WTC11 (cell line): Measurements from ENCODE around the gene RALBP1. TPM values are rescaled to one million over a fixed set of nuclear protein-coding genes. Genes with fewer than 3 reads are reported as not detected.
"Not testable (repeated sequence)": the region's sequence is repeated elsewhere in the genome, so short reads cannot be mapped to it uniquely, and the experiment has no call there.

Experiments
- ATAC-seq: fragments of 200-7000 bp; cut with Tn5 transposase; 2 replicates; pipeline ENCODE4 v1.10.0; 2021; ENCODE audit warnings: mild to moderate bottlenecking, moderate library complexity
- CTCF ChIA-PET: fragments of 300-600 bp; sonication (Branson Sonifier 250); formaldehyde crosslinking; loops from one replicate; lab custom pipeline; 2021; ENCODE audit warnings: antibody characterized with exemption; lab: Charles Lee
- POLR2A ChIA-PET: fragments of 350-600 bp; sonication (Branson Sonifier 250); formaldehyde crosslinking; loops from one replicate; lab custom pipeline; 2021; ENCODE audit warnings: antibody characterized with exemption; lab: Charles Lee
- DNase-seq: peaks from one replicate; pipeline ENCODE4 v3.0.0; 2021; ENCODE audit warnings: low spot score
- H3K27ac Mint-ChIP-seq: 2 replicates; pipeline ENCODE4 v1.8.0; 2021; ENCODE audit warnings: mixed read lengths
- H3K27me3 Mint-ChIP-seq: 2 replicates; pipeline ENCODE4 v1.8.0; 2021; ENCODE audit warnings: low read depth, mild to moderate bottlenecking, moderate library complexity, mixed read lengths
- H3K36me3 Mint-ChIP-seq: 2 replicates; pipeline ENCODE4 v1.8.0; 2021; ENCODE audit warnings: mixed read lengths
- H3K4me1 Mint-ChIP-seq: 2 replicates; pipeline ENCODE4 v1.8.0; 2022; ENCODE audit warnings: mixed read lengths
- H3K4me3 Mint-ChIP-seq: 2 replicates; pipeline ENCODE4 v1.8.0; 2021; ENCODE audit warnings: mild to moderate bottlenecking, moderate library complexity, mixed read lengths
- H3K9me3 Mint-ChIP-seq: 2 replicates; pipeline ENCODE4 v1.8.0; 2021; ENCODE audit warnings: mixed read lengths
- ESRRA ChIP-seq: sonication (generic); formaldehyde crosslinking; IDR thresholded peaks from 2 replicates; pipeline ENCODE4 v1.8.1; 2022; ENCODE audit warnings: mild to moderate bottlenecking, missing genetic modification reagents, borderline replicate concordance
- FOXP1 ChIP-seq: sonication (generic); formaldehyde crosslinking; IDR thresholded peaks from 2 replicates; pipeline ENCODE4 v1.8.0; 2022; ENCODE audit warnings: missing genetic modification reagents, mild to moderate bottlenecking, moderate library complexity, borderline replicate concordance
- NFE2L1 ChIP-seq: sonication (generic); formaldehyde crosslinking; IDR thresholded peaks from 2 replicates; pipeline ENCODE4 v1.8.1; 2023; ENCODE audit warnings: missing genetic modification reagents
- NR3C1 ChIP-seq: sonication (generic); formaldehyde crosslinking; conservative IDR thresholded peaks from 2 replicates; pipeline ENCODE4 v1.8.1; 2023; ENCODE audit warnings: low read depth, mild to moderate bottlenecking, missing genetic modification reagents
- PRRX2 ChIP-seq: fragments of 250-450 bp; sonication (Bioruptor Pico); IDR thresholded peaks from 2 replicates; pipeline ENCODE4 v1.8.0; 2021; ENCODE audit warnings: mild to moderate bottlenecking
- TEAD4 ChIP-seq: sonication (generic); formaldehyde crosslinking; IDR thresholded peaks from 2 replicates; pipeline ENCODE4 v1.8.0; 2022; ENCODE audit warnings: mild to moderate bottlenecking, missing genetic modification reagents
- ZNF317 ChIP-seq: sonication (generic); formaldehyde crosslinking; IDR thresholded peaks from 2 replicates; pipeline ENCODE4 v1.8.1; 2023; ENCODE audit warnings: low read depth, mild to moderate bottlenecking, moderate library complexity, missing genetic modification reagents, borderline replicate concordance
- ZNF423 ChIP-seq: fragments of 250-450 bp; sonication (Bioruptor Pico); IDR thresholded peaks from 2 replicates; pipeline ENCODE4 v2.1.2; 2022; ENCODE audit warnings: mild to moderate bottlenecking, moderate library complexity
- total RNA-seq: library from RNA; stranded (reverse); gene quantifications from 3 replicates; pipeline ENCODE4 v1.2.3, GENCODE V29; 2021
- TF ChIP-seq, protein P1 (sequence below): sonication (generic); formaldehyde crosslinking; IDR thresholded peaks from 2 replicates; pipeline ENCODE4 v1.8.1; 2023; ENCODE audit warnings: mild to moderate bottlenecking, missing genetic modification reagents, moderate library complexity
- TF ChIP-seq, protein P2 (sequence below): sonication (generic); formaldehyde crosslinking; IDR thresholded peaks from 2 replicates; pipeline ENCODE4 v1.8.1; 2023; ENCODE audit warnings: mild to moderate bottlenecking, missing genetic modification reagents
- TF ChIP-seq, protein P3 (sequence below): fragments of 250-450 bp; sonication (Bioruptor Pico); IDR thresholded peaks from 2 replicates; pipeline ENCODE4 v1.8.0; 2021; ENCODE audit warnings: mild to moderate bottlenecking
- TF ChIP-seq, protein P4 (sequence below): sonication (generic); formaldehyde crosslinking; IDR thresholded peaks from 2 replicates; pipeline ENCODE4 v1.8.1; 2022; ENCODE audit warnings: low read depth, missing genetic modification reagents, borderline replicate concordance
- TF ChIP-seq, protein P5 (sequence below): sonication (generic); formaldehyde crosslinking; conservative IDR thresholded peaks from 2 replicates; pipeline ENCODE4 v1.8.1; 2023; ENCODE audit warnings: mild to moderate bottlenecking, low read depth, missing genetic modification reagents, moderate library complexity
- TF ChIP-seq, protein P6 (sequence below): sonication (generic); formaldehyde crosslinking; IDR thresholded peaks from 2 replicates; pipeline ENCODE4 v1.8.1; 2022; ENCODE audit warnings: missing genetic modification reagents, borderline replicate concordance
- TF ChIP-seq, protein P7 (sequence below): sonication (generic); formaldehyde crosslinking; IDR thresholded peaks from 2 replicates; pipeline ENCODE4 v1.8.0; 2022; ENCODE audit warnings: mild to moderate bottlenecking, missing genetic modification reagents

Gene RALBP1
- total RNA-seq, 1 experiment from 2014 or later, result 69.3 TPM

DNA sequence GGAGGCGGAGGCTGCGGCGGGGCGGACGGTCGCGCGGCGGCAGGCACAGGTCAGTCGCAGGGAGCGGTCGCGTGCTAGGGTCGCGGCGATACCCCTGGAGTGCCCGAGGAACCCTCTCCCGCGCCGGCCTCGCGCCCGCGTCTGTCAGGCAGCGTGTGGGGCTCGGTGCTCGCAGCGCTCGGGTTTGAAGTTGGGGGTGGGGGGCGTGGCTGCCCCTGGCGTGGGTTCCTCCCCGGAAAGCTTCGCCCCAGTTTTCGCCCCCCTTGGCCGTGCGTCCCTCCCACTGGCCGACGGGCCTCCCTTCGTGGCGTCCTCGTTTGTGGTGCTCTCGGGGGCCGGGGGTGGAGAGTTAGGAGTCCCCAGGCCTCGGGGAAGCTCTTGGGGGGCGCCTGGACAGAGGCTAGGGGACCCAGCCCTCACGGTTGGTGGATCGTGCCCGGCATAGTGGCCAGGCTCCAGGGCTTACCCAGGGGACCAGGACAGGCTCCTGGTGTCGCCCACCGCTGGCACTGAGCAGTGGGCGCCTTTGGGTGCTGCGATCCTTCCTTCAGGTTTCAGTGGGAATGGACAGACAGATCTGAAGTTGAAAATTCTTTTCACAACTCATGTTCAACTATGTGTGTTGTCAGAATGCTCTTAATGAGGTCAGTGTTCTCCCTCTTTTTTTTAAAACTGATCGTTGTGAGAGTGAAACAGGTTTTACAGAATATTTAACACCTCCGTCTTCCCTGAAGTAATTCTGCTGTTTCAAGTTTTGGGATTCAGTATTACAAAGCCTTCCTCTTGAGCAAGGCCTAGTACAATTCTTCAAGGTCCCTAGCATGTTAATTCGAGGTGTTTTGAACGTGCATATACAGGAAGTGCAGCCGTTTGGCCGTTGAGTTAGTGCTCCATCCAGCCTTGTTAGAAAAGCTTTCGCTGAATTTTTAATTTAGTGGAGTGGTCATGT lies 604 bp downstream of the RALBP1 start:
- Mint-ChIP-seq H3K36me3 (peaks cover 12% of the 10 kb centered on the region), H3K27me3 (no peaks in the 10 kb centered on the region), H3K4me3 (peak overlapping the region; percentile 87)
- DNase-seq, result no peak
- TF ChIP-seq, protein P1, sequence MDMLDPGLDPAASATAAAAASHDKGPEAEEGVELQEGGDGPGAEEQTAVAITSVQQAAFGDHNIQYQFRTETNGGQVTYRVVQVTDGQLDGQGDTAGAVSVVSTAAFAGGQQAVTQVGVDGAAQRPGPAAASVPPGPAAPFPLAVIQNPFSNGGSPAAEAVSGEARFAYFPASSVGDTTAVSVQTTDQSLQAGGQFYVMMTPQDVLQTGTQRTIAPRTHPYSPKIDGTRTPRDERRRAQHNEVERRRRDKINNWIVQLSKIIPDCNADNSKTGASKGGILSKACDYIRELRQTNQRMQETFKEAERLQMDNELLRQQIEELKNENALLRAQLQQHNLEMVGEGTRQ, result no peak
- TF ChIP-seq, protein P2, sequence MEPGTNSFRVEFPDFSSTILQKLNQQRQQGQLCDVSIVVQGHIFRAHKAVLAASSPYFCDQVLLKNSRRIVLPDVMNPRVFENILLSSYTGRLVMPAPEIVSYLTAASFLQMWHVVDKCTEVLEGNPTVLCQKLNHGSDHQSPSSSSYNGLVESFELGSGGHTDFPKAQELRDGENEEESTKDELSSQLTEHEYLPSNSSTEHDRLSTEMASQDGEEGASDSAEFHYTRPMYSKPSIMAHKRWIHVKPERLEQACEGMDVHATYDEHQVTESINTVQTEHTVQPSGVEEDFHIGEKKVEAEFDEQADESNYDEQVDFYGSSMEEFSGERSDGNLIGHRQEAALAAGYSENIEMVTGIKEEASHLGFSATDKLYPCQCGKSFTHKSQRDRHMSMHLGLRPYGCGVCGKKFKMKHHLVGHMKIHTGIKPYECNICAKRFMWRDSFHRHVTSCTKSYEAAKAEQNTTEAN (CRISPR knock-in tag), result peak; percentile 45; the same call in 1 of the 2 replicates
- TF ChIP-seq ZNF423 (CRISPR knock-in tag), result peak; percentile 58
- TF ChIP-seq, protein P3, sequence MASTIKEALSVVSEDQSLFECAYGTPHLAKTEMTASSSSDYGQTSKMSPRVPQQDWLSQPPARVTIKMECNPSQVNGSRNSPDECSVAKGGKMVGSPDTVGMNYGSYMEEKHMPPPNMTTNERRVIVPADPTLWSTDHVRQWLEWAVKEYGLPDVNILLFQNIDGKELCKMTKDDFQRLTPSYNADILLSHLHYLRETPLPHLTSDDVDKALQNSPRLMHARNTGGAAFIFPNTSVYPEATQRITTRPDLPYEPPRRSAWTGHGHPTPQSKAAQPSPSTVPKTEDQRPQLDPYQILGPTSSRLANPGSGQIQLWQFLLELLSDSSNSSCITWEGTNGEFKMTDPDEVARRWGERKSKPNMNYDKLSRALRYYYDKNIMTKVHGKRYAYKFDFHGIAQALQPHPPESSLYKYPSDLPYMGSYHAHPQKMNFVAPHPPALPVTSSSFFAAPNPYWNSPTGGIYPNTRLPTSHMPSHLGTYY (CRISPR knock-in tag), result no peak
- peak; percentile 95 for TF ChIP-seq FOXP1
- TF ChIP-seq, protein P4, sequence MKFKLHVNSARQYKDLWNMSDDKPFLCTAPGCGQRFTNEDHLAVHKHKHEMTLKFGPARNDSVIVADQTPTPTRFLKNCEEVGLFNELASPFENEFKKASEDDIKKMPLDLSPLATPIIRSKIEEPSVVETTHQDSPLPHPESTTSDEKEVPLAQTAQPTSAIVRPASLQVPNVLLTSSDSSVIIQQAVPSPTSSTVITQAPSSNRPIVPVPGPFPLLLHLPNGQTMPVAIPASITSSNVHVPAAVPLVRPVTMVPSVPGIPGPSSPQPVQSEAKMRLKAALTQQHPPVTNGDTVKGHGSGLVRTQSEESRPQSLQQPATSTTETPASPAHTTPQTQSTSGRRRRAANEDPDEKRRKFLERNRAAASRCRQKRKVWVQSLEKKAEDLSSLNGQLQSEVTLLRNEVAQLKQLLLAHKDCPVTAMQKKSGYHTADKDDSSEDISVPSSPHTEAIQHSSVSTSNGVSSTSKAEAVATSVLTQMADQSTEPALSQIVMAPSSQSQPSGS, result 0 out of 2 replicates have a peak, but pooled peaks have one; percentile 39
- TF ChIP-seq NR3C1, result no peak
- TF ChIP-seq, protein P5, sequence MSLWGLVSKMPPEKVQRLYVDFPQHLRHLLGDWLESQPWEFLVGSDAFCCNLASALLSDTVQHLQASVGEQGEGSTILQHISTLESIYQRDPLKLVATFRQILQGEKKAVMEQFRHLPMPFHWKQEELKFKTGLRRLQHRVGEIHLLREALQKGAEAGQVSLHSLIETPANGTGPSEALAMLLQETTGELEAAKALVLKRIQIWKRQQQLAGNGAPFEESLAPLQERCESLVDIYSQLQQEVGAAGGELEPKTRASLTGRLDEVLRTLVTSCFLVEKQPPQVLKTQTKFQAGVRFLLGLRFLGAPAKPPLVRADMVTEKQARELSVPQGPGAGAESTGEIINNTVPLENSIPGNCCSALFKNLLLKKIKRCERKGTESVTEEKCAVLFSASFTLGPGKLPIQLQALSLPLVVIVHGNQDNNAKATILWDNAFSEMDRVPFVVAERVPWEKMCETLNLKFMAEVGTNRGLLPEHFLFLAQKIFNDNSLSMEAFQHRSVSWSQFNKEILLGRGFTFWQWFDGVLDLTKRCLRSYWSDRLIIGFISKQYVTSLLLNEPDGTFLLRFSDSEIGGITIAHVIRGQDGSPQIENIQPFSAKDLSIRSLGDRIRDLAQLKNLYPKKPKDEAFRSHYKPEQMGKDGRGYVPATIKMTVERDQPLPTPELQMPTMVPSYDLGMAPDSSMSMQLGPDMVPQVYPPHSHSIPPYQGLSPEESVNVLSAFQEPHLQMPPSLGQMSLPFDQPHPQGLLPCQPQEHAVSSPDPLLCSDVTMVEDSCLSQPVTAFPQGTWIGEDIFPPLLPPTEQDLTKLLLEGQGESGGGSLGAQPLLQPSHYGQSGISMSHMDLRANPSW, result no peak
- TF ChIP-seq, protein P6, sequence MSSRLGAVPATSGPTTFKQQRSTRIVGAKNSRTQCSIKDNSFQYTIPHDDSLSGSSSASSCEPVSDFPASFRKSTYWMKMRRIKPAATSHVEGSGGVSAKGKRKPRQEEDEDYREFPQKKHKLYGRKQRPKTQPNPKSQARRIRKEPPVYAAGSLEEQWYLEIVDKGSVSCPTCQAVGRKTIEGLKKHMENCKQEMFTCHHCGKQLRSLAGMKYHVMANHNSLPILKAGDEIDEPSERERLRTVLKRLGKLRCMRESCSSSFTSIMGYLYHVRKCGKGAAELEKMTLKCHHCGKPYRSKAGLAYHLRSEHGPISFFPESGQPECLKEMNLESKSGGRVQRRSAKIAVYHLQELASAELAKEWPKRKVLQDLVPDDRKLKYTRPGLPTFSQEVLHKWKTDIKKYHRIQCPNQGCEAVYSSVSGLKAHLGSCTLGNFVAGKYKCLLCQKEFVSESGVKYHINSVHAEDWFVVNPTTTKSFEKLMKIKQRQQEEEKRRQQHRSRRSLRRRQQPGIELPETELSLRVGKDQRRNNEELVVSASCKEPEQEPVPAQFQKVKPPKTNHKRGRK (CRISPR knock-in tag), result 0 out of 2 replicates have a peak, but pooled peaks have one; percentile 23
- peak; percentile 56; the same call in 1 of the 2 replicates for TF ChIP-seq TEAD4 (CRISPR knock-in tag)
- TF ChIP-seq NFE2L1 (CRISPR knock-in tag), result 0 out of 2 replicates have a peak, but pooled peaks have one; percentile 61
- TF ChIP-seq PRRX2 (CRISPR knock-in tag), result no peak
- TF ChIP-seq, protein P7, sequence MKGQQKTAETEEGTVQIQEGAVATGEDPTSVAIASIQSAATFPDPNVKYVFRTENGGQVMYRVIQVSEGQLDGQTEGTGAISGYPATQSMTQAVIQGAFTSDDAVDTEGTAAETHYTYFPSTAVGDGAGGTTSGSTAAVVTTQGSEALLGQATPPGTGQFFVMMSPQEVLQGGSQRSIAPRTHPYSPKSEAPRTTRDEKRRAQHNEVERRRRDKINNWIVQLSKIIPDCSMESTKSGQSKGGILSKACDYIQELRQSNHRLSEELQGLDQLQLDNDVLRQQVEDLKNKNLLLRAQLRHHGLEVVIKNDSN (CRISPR knock-in tag), result no peak
- TF ChIP-seq ZNF317 (CRISPR knock-in tag), result no peak
- TF ChIP-seq ESRRA (CRISPR knock-in tag), result no peak
- TF ChIP-seq, all 79 proteins: peak for 7
- no peaks in the 10 kb centered on the region for H3K9me3 Mint-ChIP-seq
- ChIA-PET CTCF (interaction anchor here (0.9 kb wide), 1 partner anchor 72 kb away, joined by 3 read pairs; no protein-coding TSS in a partner anchor), POLR2A (interaction anchor here (0.7 kb wide), 1 partner anchor 734 kb away, joined by 4 read pairs; no protein-coding TSS in a partner anchor)
- peak overlapping the region; percentile 90 for H3K27ac Mint-ChIP-seq
- H3K4me1 Mint-ChIP-seq, result peaks cover 16% of the 10 kb centered on the region
- no peak for ATAC-seq

DNA sequence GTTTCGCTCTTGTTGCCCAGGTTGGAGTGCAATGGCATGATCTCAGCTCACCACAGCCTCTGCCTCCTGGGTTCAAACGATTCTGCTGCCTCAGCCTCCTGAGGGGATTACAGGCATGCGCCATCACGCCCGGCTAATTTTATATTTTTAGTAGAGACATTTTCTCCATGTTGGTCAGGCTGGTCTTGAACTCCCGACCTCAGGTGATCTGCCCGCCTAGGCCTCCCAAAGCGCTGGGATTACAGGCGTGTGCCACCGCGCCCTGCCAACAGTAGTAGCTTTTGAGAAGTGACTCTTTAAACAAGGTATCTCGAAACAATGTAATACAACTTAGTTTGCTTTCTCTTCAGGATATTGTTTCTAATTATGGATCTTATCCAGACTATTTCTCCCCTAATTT lies 1.6 kb downstream of the RALBP1 start:
- not testable (repeated sequence) for H3K9me3 Mint-ChIP-seq
- H3K27ac Mint-ChIP-seq, result 0 out of 2 replicates have a peak overlapping the region, but pooled peaks have one; percentile 8

More for the DNA sequence above, 1.6 kb downstream of the RALBP1 start:
- CTCF ChIA-PET, result interaction anchor here (0.9 kb wide), 1 partner anchor 73 kb away, joined by 3 read pairs; no protein-coding TSS in a partner anchor
- ATAC-seq, DNase-seq, H3K27me3 Mint-ChIP-seq: not testable (repeated sequence)
- H3K36me3 Mint-ChIP-seq, result peaks cover 20% of the 10 kb centered on the region
- POLR2A ChIA-PET, result interaction anchor here (0.7 to 1.1 kb wide), 2 partner anchors 340 to 735 kb away, joined by 3 to 4 read pairs; no protein-coding TSS in a partner anchor
- H3K4me3 Mint-ChIP-seq, result peak overlapping the region; percentile 81
- H3K4me1 Mint-ChIP-seq, result peaks cover 16% of the 10 kb centered on the region
